Adrenal gland (tissue), 12 donors: ENCODE measurements around the gene GDF2. TPM values are rescaled to one million over a fixed set of nuclear protein-coding genes. Genes with fewer than 3 reads are reported as not detected.

Experiments
- DNase-seq, 7 donors: peaks; one replicate each; pipeline ENCODE4 v3.0.0-alpha.2; 2019 to 2020
- H3K27ac ChIP-seq, 5 donors: fragments of 200-600 bp; sonication (generic) in 4 of 5; 1 replicate in 3 of 5; 2 replicates in 2 of 5; pipeline versions ENCODE4 v1.5.1 to v1.8.0; 2016 to 2020; ENCODE audit warnings: mild to moderate bottlenecking in 1 of 5
- H3K27me3 ChIP-seq: fragments of 200-600 bp; 2 replicates; pipeline ENCODE4 v1.8.0; 2021
- H3K36me3 ChIP-seq, 2 donors: fragments of 200-600 bp; replicated peaks in 1 of 2; 1 replicate in 1 of 2; 2 replicates in 1 of 2; pipeline versions ENCODE4 v1.5.1 to v1.8.0; 2018 to 2022
- H3K4me1 ChIP-seq, 2 donors: fragments of 200-600 bp; replicated peaks in 1 of 2; 1 replicate in 1 of 2; 2 replicates in 1 of 2; pipeline versions ENCODE4 v1.5.1 to v1.8.0; 2018 to 2021
- H3K4me3 ChIP-seq, 4 donors: fragments of 200-600 bp; sonication (generic) in 3 of 4; one replicate each; pipeline ENCODE4 v1.5.1; 2016 to 2018
- H3K9me3 ChIP-seq, 3 donors: fragments of 200-600 bp; sonication (generic) in 1 of 3; replicated peaks in 1 of 3; 1 replicate in 2 of 3; 2 replicates in 1 of 3; pipeline versions ENCODE4 v1.5.1 to v1.8.0; 2016 to 2021
- CTCF ChIP-seq, 6 experiments: fragments of 450-650 bp in 4 of 6; fragments of 200-600 bp in 2 of 6; sonication (generic) in 1 of 6; IDR thresholded peaks; 1 replicate in 5 of 6; 2 replicates in 1 of 6; pipeline versions ENCODE4 v1.5.1 to v1.8.0; 2016 to 2021; ENCODE audit warnings: antibody characterized with exemption in 6 of 6, mild to moderate bottlenecking in 2 of 6, moderate library complexity in 1 of 6
- POLR2A ChIP-seq, 2 donors: fragments of 450-650 bp; IDR thresholded peaks; one replicate each; pipeline ENCODE4 v1.6.1; 2017; ENCODE audit warnings: antibody characterized with exemption in 2 of 2, mild to moderate bottlenecking in 2 of 2, moderate library complexity in 1 of 2
- WGBS, 4 donors: extraction: QIAGEN DNeasy Blood & Tissue Kit in 2 of 4; methylation state at CpG; one replicate each; pipeline versions ENCODE4 v1.1.5 to v1.1.7; 2013 to 2017; 5-methylcytosine and 5-hydroxymethylcytosine counted together
- intact Hi-C, 2 donors: fragments of 100-400 bp; cut with DNase I; formaldehyde crosslinking; loops; one replicate each; pipeline versions ENCODE4 v1.14.1 to v1.15.0; 2022 to 2023
- polyA plus RNA-seq, 3 donors: library from polyadenylated mRNA; stranded (reverse); fragments of 200-250 nt in 2 of 3; fragments of 350-450 nt in 1 of 3; fragmentation: Illumina TruSeq in 1 of 3; extraction: RNeasy Lipid Tissue Mini Kit (QIAGEN cat#74804) in 1 of 3; gene quantifications; one replicate each; pipeline ENCODE4 v1.2.3, GENCODE V29; 2013 to 2014
- total RNA-seq, 9 donors: library from RNA; depleted of rRNA in 4 of 9; stranded (reverse); fragments of >200 nt in 4 of 9; fragments of 120-200 nt in 1 of 9; fragmentation: NEBNext Ultra II Directional in 1 of 9; extraction: Animal tissue kit (Norgen Biotek cat#: 25700) in 1 of 9; gene quantifications; one replicate each; pipeline versions ENCODE4 v1.1.0 to v1.2.4, GENCODE V29; 2013 to 2023
- donor health status: healthy with polysubstance abuse.
- donor health status: Bipolar disorder and iron deficiency.
- donor health status: DM: yes; HTN: yes; CAD: no.
- donor health status: DM: no; HTN: no; CAD: no.
- donor health status: DM: no; HTN: no; CAD: no.
- donor health status: DM: yes; HTN: yes; CAD: no.

Gene GDF2
- total and polyA plus RNA-seq, 12 donors, result 0.11 TPM; not detected in 11

GRCh38 chr10:47295411-47295810, 26.8 kb upstream of the GDF2 start:
- Histone ChIP-seq H3K4me1 (peaks cover 0 to 6% of the 10 kb centered on the region in 2 donors), H3K9me3 (no peaks in the 10 kb centered on the region), H3K4me3 (no peak overlapping the region), H3K36me3 (no peaks in the 10 kb centered on the region), H3K27me3 (peaks cover 7% of the 10 kb centered on the region), H3K27ac (no peak overlapping the region)
- DNase-seq, result peak in 1 of 7 donors; percentile 28
- intact Hi-C loops, result no loop called here
- 79 to 88% (median 83%) methylated on average over 5 of the region's 5 CpGs for WGBS, 4 donors
- TF ChIP-seq CTCF (IDR thresholded peaks at IDR 0.05) (no peak), POLR2A (IDR thresholded peaks at IDR 0.05) (no peak)

- H3K4me3 ChIP-seq, result no peak overlapping the region
- 55 to 66% (median 59%) methylated on average over 12 of the region's 12 CpGs for WGBS, 4 donors
- H3K36me3 ChIP-seq, result no peaks in the 10 kb centered on the region
- H3K4me1 ChIP-seq, result peaks cover 0 to 9% of the 10 kb centered on the region in 2 donors
- peaks cover 15% of the 10 kb centered on the region for H3K27me3 ChIP-seq
- intact Hi-C loops, result no loop called here
- H3K9me3 ChIP-seq, result no peaks in the 10 kb centered on the region
- no peak for DNase-seq
- no peak overlapping the region for H3K27ac ChIP-seq
- TF ChIP-seq CTCF (IDR thresholded peaks at IDR 0.05), result no peak
- no peak for TF ChIP-seq POLR2A (IDR thresholded peaks at IDR 0.05)
Observed at GRCh38 chr10:47296156-47296894, 25.9 kb upstream of the GDF2 start.

GRCh38 chr10:47296941-47297340, 25.3 kb upstream of the GDF2 start:
- Histone ChIP-seq H3K4me1 (peaks cover 2 to 9% of the 10 kb centered on the region in 2 donors), H3K4me3 (no peak overlapping the region), H3K27ac (no peak overlapping the region), H3K9me3 (no peaks in the 10 kb centered on the region), H3K27me3 (peaks cover 15% of the 10 kb centered on the region), H3K36me3 (no peaks in the 10 kb centered on the region)
- intact Hi-C loops, result no loop called here
- DNase-seq, result no peak
- WGBS, 4 donors, result 50 to 93% (median 65%) methylated on average over 1 of the region's 1 CpG
- TF ChIP-seq CTCF (IDR thresholded peaks at IDR 0.05), result no peak
- TF ChIP-seq POLR2A (IDR thresholded peaks at IDR 0.05), result no peak

GRCh38 chr10:47297866-47298540, 24.3 kb upstream of the GDF2 start:
- H3K27ac ChIP-seq, result no peak overlapping the region
- no peaks in the 10 kb centered on the region for H3K36me3 ChIP-seq
- 73 to 88% (median 86%) methylated on average over 10 to 12 of the region's 12 CpGs for WGBS, 4 donors
- H3K4me3 ChIP-seq, result no peak overlapping the region
- peaks cover 3 to 9% of the 10 kb centered on the region in 2 donors for H3K4me1 ChIP-seq
- DNase-seq, result no peak
- H3K9me3 ChIP-seq, result no peaks in the 10 kb centered on the region
- peaks cover 15% of the 10 kb centered on the region for H3K27me3 ChIP-seq
- intact Hi-C loops, result no loop called here
- TF ChIP-seq CTCF (IDR thresholded peaks at IDR 0.05), result no peak
- TF ChIP-seq POLR2A (IDR thresholded peaks at IDR 0.05), result no peak
